ENCODE data around the gene HOXD11. TPM values are rescaled to one million over a fixed set of nuclear protein-coding genes. Genes with fewer than 3 reads are reported as not detected.

Gene HOXD11
- total and polyA plus RNA-seq, 2 donors (not counting 3 experiments of a cell fraction or from before 2014, with no cell fraction given): not detected

DNA sequence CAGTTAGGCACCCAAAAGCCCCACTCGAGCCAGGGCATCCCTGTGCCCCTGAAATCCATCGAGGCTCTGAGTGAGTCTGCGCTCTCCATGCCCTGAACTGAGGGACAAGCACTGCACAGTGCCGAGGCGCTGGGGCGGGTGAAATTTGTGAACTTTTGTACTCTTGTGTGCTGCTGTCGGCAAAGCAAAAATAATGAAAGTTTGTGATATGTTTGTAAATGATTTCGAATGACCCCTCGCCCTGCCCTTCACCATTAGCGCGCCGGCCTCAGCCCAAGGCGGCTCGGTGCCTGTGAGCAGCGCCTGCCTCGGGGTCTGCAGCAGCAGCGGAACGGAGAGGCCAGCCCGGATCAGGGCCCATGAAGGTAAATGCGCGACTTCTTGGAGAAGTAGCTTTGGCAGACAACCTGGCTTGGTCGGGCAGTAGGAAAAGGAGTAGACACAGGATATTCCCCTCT is 42.4 kb downstream of the HOXD11 start:
- H2AFZ ChIP-seq (ENCODE audit: low read depth, low read length): no peak overlapping the region
- no peaks in the 10 kb centered on the region for H3K9me3 ChIP-seq (replicated peaks; ENCODE audit: control insufficient read depth, insufficient read depth, low read length)
- H3K27me3 ChIP-seq (ENCODE audit: control insufficient read depth in 2 of 2, insufficient read depth in 2 of 2, low read length in 2 of 2): no peaks in the 10 kb centered on the region
- TF ChIP-seq, protein P1, sequence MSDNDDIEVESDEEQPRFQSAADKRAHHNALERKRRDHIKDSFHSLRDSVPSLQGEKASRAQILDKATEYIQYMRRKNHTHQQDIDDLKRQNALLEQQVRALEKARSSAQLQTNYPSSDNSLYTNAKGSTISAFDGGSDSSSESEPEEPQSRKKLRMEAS (IDR thresholded peaks at IDR 0.05; ENCODE audit: insufficient read depth, insufficient read length): no peak
- TF ChIP-seq POLR2AphosphoS5 (IDR thresholded peaks at IDR 0.05; ENCODE audit: insufficient read depth, low read depth, low read length): no peak
- TF ChIP-seq JUN (IDR thresholded peaks at IDR 0.05; ENCODE audit: borderline replicate concordance, insufficient read depth, insufficient read length, low read depth): no peak
- no peak for TF ChIP-seq MYC (IDR thresholded peaks at IDR 0.05; ENCODE audit: low read depth, low read length)
- no peak for TF ChIP-seq EZH2 (IDR thresholded peaks at IDR 0.05; ENCODE audit: borderline replicate concordance, low read depth, low read length, severe bottlenecking)
- no peak for TF ChIP-seq GATA2 (IDR thresholded peaks at IDR 0.05; ENCODE audit: insufficient read depth, insufficient read length, low read depth, low read length)
- no peak for TF ChIP-seq FOS (IDR thresholded peaks at IDR 0.05; ENCODE audit: borderline replicate concordance, insufficient read depth, low read length)
- TF ChIP-seq POLR2A (IDR thresholded peaks at IDR 0.05; ENCODE audit: low read depth, low read length): no peak
- TF ChIP-seq, protein P2, sequence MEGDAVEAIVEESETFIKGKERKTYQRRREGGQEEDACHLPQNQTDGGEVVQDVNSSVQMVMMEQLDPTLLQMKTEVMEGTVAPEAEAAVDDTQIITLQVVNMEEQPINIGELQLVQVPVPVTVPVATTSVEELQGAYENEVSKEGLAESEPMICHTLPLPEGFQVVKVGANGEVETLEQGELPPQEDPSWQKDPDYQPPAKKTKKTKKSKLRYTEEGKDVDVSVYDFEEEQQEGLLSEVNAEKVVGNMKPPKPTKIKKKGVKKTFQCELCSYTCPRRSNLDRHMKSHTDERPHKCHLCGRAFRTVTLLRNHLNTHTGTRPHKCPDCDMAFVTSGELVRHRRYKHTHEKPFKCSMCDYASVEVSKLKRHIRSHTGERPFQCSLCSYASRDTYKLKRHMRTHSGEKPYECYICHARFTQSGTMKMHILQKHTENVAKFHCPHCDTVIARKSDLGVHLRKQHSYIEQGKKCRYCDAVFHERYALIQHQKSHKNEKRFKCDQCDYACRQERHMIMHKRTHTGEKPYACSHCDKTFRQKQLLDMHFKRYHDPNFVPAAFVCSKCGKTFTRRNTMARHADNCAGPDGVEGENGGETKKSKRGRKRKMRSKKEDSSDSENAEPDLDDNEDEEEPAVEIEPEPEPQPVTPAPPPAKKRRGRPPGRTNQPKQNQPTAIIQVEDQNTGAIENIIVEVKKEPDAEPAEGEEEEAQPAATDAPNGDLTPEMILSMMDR (IDR thresholded peaks at IDR 0.05; ENCODE audit: extremely low read depth in 1 of 2, insufficient read depth in 1 of 2, low read depth in 1 of 2, low read length in 2 of 2): no peak
- no peaks in the 10 kb centered on the region for H3K9me1 ChIP-seq (replicated peaks; ENCODE audit: control insufficient read depth, extremely low read depth, insufficient read depth, low read length)
- DNase-seq (ENCODE audit: low read depth, low spot score): no peak
- H3K36me3 ChIP-seq (ENCODE audit: control insufficient read depth in 2 of 2, extremely low read depth in 1 of 2, insufficient read depth in 2 of 2, low read length in 2 of 2): peaks cover 2 to 16% of the 10 kb centered on the region in 2 experiments
- intact Hi-C loops (cut with micrococcal nuclease): no loop called here
- H3K4me1 ChIP-seq (ENCODE audit: control insufficient read depth, extremely low read depth, insufficient read depth, low read length): no peaks in the 10 kb centered on the region
- H3K9ac ChIP-seq (replicated peaks; ENCODE audit: extremely low read depth, insufficient read depth, low read length): no peak overlapping the region
- dilution Hi-C loops (cut with MboI; ENCODE audit: extremely low pct_ligation_motif_present, low sequenced_read_pairs): loop anchor here (25.0 kb wide), 1 partner anchor 488 kb away; no protein-coding TSS in a partner anchor
- FAIRE-seq: no peak
- no peak overlapping the region for H3K4me2 ChIP-seq (ENCODE audit: insufficient read depth, low read length)
- no peak overlapping the region for H3K27ac ChIP-seq (ENCODE audit: insufficient read depth, low read depth, low read length)
- BruUV-seq (replicated peaks): no TSS peak
- ChIA-PET CTCF (interaction anchor here (3.0 kb wide), 1 partner anchor 405 kb away, joined by 11 read pairs; no protein-coding TSS in a partner anchor), POLR2A (no interaction called here)
- peaks cover 40% of the 10 kb centered on the region for H3K79me2 ChIP-seq (ENCODE audit: control insufficient read depth, insufficient read depth, low read length)
- H4K20me1 ChIP-seq (replicated peaks; ENCODE audit: control insufficient read depth, extremely low read depth, insufficient read depth, low read length): no peaks in the 10 kb centered on the region
- no peak overlapping the region for H3K4me3 ChIP-seq (replicated peaks in 1 of 3; ENCODE audit: insufficient read depth in 1 of 3, low read depth in 1 of 3, low read length in 3 of 3)

Measured in endothelial cell of umbilical vein (primary cell).